HG03280 (cell line): ENCODE measurements around the gene STX10.
A peak's percentile ranks its signal among the peaks of the same experiment; 100 is the strongest.
"Not testable (repeated sequence)": the region's sequence is repeated elsewhere in the genome, so short reads cannot be mapped to it uniquely, and the experiment has no call there.

Experiments used
- ATAC-seq: cut with Tn5 transposase; IDR thresholded peaks from one replicate; pipeline ENCODE4 v1.9.1; 2021; ENCODE audit warnings: mild to moderate bottlenecking, moderate library complexity; ENCODE audit not compliant: unreplicated experiment

STX10 gene

DNA sequence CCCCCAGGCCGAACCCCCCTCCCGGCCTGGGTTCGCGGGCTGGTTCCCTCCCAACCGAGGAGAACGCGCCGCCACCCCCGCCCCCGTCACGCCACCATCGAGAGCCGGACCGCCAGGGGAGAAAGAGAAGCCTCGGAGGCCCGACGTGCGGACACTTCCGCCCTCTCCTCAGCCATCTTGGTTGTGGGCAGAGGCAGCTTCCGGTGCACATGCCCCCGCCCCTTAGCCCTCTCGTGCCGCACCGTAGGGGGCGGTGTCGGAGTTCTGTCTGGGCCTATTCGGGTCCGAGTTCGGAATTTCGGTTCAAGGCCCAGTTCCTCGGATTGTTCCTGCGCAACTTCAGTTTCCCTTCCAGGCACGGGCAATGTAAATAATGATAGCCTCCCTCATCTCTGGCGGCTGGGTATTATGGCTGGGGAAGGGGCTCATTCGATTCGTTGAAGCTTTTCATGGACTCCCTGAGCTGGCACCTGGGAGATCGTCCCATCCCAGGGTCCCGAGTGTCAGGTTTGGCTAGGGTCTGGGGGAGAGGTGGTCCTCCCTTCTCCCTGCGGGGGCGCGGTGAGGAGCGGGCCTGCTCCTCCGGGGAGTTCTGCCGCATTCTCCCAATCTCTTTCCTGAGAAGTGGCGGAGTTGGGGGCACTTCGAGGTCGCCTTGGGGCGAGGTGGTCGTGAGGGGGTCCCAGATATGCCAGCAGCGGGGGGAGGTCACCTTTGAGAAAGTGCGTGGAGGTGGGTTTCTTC lies at the start of gene STX10, which contains the start of gene IER2:
STX10 (minus strand) TSS at position 189 of the 744 bp plus-strand sequence. CDS start 202 bp downstream, outside the sequence.
IER2 (plus strand) TSS at position 225 of the 744 bp plus-strand sequence. CDS start 2,776 bp downstream, outside the sequence.
- peak; percentile 49 for ATAC-seq

DNA sequence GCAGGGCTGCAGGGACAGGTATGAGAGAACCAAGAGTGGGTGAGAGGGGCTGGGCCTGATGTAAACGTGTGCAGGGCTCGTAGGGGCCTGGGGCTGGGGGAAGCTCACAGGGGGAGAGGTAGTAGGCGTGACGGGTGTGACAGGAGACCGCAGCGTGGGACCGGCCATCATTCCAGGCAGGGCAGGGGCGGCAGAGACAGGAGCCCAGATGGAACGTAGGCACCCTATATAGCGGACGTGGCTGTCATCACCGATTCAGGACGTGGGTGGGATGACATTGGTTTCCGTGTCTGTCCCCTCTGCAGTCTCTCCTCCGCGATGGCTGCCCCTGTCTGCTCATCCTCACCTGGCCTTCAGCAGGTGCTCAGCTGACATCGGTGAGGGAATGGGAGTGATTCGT lies 48.5 kb upstream of the STX10 start:
- no peak for ATAC-seq

- no peak for ATAC-seq
These were observed 45.5 kb upstream of the STX10 start for GRCh38 chr19:13195678-13196077.

- ATAC-seq = no peak
These were observed 40.8 kb upstream of the STX10 start for GRCh38 chr19:13190781-13191540.

- ATAC-seq = no peak
These were observed 39.4 kb upstream of the STX10 start for GRCh38 chr19:13189600-13189999.

DNA sequence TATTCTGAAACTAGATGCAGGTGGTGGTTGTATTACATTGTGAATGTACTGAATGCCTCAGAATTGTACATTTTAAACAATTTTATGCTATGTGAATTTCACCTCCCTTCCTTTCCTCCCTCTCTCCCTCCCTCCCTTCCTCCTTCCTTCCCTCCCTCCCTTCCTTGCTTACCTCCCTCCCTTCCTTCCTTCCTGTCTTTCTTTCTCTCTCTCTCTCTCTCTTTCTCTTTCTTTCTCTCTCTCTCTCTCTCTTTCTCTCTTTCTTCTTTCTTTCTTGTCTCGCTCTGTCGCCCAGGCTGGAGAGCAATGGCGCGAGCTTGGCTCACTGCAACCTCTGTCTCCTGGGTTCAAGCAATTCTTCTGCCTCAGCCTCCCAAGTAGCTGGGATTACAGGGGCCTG lies 37.2 kb upstream of the STX10 start:
- ATAC-seq = no peak

GRCh38 chr19:13186688-13187087 lies 36.5 kb upstream of the STX10 start:
- ATAC-seq = not testable (repeated sequence)

- ATAC-seq = not testable (repeated sequence)
These were observed 35.8 kb upstream of the STX10 start for GRCh38 chr19:13185763-13186657.

GRCh38 chr19:13184926-13185325 lies 34.8 kb upstream of the STX10 start:
- ATAC-seq = not testable (repeated sequence)

- ATAC-seq = no peak
These were observed 31.7 kb upstream of the STX10 start for GRCh38 chr19:13181747-13182388.

DNA sequence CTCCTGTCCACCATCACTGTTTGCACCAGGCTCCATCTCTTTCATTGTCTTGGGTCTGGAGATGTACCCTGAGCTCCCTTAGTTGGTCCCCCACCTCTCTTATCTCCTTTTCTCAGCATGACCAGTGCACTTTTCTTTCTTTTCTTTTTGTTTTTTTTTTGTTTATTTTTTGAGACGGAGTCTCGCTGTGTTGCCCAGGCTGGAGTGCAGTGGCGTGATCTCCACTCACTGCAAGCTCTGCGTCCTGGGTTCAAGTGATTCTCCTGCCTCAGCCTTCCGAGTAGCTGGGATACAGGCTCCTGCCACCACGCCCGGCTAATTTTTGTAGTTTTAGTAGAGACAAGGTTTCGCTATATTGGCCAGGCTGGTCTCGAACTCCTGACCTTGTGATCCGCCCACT lies 28.1 kb upstream of the STX10 start:
- not testable (repeated sequence) for ATAC-seq

DNA sequence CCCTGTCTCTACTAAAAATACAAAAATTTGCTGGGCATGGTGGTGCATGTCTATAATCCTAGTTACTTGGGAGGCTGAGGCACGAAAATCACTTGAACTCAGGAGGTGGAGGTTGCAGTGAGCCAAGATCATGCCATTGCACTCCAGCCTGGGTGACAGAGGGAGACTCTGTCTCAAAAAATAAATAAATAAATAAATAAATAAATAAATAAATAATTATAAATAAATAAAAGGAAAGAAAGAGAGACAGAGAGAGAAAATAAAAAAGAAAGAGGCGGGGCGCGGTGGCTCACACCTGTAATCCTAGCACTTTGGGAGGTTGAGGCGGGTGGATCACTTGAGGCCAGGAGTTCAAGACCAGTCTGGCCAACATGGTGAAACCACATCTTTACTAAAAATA lies 27.4 kb upstream of the STX10 start:
- not testable (repeated sequence) for ATAC-seq

GRCh38 chr19:13176345-13176744 lies 26.2 kb upstream of the STX10 start:
- no peak for ATAC-seq

DNA sequence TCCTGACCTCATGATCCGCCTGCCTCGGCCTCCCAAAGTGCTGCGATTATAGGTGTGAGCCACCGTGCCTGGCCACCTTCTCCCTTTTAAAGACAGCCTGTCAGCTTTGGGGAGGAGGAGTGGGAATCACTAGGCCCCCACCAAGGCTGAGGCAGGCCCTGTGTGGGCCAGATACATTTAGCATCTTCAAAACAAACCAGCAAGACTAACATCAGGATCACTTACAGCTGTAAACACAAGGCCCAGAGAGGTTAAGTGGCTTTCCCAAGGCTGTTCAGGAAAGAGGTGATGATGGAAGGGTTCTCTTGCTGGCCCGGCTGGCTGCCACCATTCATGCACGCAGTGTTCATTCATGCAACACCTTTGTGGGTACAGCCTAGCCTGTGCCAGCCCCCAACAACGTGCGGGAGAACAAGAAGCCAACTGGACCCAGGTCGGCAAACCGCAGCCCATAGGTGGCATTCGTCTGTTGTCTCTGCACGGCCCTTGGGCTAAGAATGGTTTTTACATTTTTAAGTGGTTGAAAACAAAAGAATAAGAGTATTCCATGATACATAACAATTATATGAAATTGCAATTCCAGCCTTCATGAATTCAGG lies 23.1 kb upstream of the STX10 start:
- no peak for ATAC-seq

DNA sequence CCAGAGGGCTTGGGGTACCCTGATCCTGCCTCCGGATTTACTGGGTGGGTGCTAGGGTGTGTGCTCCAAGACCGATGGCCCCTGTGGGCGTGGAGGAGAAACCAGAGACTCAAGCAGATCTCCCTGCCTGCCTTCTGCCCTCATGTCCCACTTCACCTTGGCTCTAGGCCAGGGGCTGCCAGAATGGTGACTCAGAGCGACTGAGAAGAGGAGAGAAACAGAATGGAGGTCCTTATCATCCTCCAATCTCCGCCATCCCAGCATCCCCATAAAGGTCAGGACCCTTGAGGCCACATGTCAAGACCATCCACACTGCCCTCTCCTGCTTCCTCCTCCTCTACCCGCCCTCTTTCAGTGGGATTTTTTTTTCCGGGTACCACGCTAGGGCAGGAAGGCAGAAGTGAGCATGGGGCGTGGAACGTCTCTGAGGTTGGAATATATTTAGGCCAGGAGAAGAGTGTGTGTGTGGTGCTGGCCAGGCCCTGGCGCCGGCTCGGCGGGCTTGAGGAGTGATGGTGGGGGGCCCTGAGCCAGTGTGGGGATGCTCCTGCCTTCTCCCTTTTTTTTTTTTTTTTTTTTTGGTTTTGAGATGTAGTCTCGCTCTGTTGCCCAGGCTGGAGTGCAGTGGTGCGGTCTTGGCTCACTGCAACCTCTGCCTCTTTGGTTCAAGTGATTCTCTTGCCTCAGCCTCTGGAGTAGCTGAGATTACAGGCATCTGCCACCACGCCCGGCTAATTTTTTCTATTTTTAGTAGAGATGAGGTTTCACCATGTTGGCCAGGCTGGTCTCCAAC lies 22.4 kb upstream of the STX10 start:
- no peak for ATAC-seq

DNA sequence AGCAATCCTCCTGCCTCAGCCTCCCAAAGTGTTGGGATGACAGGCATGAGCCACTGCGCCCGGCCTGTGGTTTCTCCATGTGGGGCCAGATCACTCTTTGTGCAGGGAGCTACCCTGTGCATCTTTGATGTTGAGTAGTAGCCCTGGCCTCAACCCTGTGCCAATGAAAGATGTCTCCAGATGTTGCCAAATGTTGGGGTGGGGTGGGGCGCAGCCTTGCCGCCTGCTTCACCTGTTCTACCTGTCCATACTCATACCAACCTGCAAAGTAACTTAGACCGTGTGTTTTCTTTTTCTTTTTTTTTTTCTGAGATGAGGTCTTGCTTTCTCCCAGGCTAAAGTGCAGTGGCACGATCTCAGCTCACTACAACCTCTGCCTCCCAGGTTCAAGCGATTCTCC lies 21.0 kb upstream of the STX10 start:
- no peak for ATAC-seq

- no peak for ATAC-seq
These were observed 19.6 kb upstream of the STX10 start for GRCh38 chr19:13169769-13170168.

DNA sequence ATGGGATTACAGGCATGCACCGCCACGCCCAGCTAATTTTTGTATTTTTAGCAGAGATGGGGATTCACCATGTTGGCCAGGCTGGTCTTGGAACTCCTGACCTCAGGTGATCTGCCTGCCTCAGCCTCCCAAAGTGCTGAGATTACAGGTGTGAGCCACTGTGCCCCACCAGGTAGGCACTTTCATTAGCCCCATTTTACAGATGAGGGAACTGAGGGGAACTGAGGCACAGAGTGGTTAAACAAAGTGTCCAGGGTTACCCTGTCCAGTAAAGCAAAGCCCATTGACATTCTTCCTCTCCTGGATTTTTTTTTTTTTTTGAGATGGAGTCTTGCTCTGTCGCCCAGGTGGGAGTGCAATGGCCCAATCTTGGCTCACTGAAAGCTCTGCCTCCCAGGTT lies 16.0 kb upstream of the STX10 start:
- not testable (repeated sequence) for ATAC-seq
